Measurements from ENCODE around the gene CDK11B.
A peak's percentile ranks its signal among the peaks of the same experiment; 100 is the strongest.
"Not testable (repeated sequence)": the region's sequence is repeated elsewhere in the genome, so short reads cannot be mapped to it uniquely, and the experiment has no call there.

Gene CDK11B

GRCh38 chr1:1696431-1697357, 37.9 kb upstream of the CDK11B start:
- H3K9me3 ChIP-seq; H3K27ac ChIP-seq; H3K36me3 ChIP-seq; H3K4me3 ChIP-seq (ENCODE audit: low read depth in 1 of 2, low read length in 1 of 2); H3K4me1 ChIP-seq (ENCODE audit: control insufficient read depth in 1 of 2, insufficient read depth in 1 of 2, low read depth in 1 of 2, low read length in 1 of 2); H3K27me3 ChIP-seq: not testable (repeated sequence)

- not testable (repeated sequence) for H3K36me3 ChIP-seq; H3K9me3 ChIP-seq; H3K27me3 ChIP-seq; H3K4me1 ChIP-seq (ENCODE audit: control insufficient read depth in 1 of 2, insufficient read depth in 1 of 2, low read depth in 1 of 2, low read length in 1 of 2)
- Histone ChIP-seq H3K27ac (peak within 1 kb of the TSS; percentile 87), H3K4me3 (ENCODE audit: low read depth in 1 of 2, low read length in 1 of 2) (peak within 1 kb of the TSS; percentile 61 to 82)
These were observed 34.2 kb upstream of the CDK11B start, which contains the start of gene SLC35E2B for GRCh38 chr1:1692714-1693647. Gene SLC35E2B (minus strand): TSS chr1:1692795. CDS start chr1:1676699, 16,096 bp downstream.

GRCh38 chr1:1692324-1692713, 33.5 kb upstream of the CDK11B start:
- not testable (repeated sequence) for H3K36me3 ChIP-seq; H3K27me3 ChIP-seq; H3K9me3 ChIP-seq; H3K4me1 ChIP-seq (ENCODE audit: control insufficient read depth in 1 of 2, insufficient read depth in 1 of 2, low read depth in 1 of 2, low read length in 1 of 2)
- H3K27ac ChIP-seq: peak overlapping the region; percentile 87
- H3K4me3 ChIP-seq (ENCODE audit: low read depth in 1 of 2, low read length in 1 of 2): peak overlapping the region; percentile 61 to 82

- not testable (repeated sequence) for H3K9me3 ChIP-seq; H3K36me3 ChIP-seq; H3K27ac ChIP-seq; H3K4me3 ChIP-seq (ENCODE audit: low read depth in 1 of 2, low read length in 1 of 2); H3K27me3 ChIP-seq
- H3K4me1 ChIP-seq (ENCODE audit: control insufficient read depth in 1 of 2, insufficient read depth in 1 of 2, low read depth in 1 of 2, low read length in 1 of 2): peaks cover 7 to 13% of the 10 kb centered on the region in 2 experiments
These were observed 32.6 kb upstream of the CDK11B start for GRCh38 chr1:1691443-1691842.

GRCh38 chr1:1689526-1689925, 30.7 kb upstream of the CDK11B start:
- not testable (repeated sequence) for H3K36me3 ChIP-seq; H3K9me3 ChIP-seq; H3K4me3 ChIP-seq (ENCODE audit: low read depth in 1 of 2, low read length in 1 of 2); H3K27ac ChIP-seq; H3K27me3 ChIP-seq
- peaks cover 18 to 23% of the 10 kb centered on the region in 2 experiments for H3K4me1 ChIP-seq (ENCODE audit: control insufficient read depth in 1 of 2, insufficient read depth in 1 of 2, low read depth in 1 of 2, low read length in 1 of 2)

GRCh38 chr1:1687846-1688245, 29.0 kb upstream of the CDK11B start:
- Histone ChIP-seq H3K4me3 (ENCODE audit: low read depth in 1 of 2, low read length in 1 of 2) (no peak overlapping the region), H3K4me1 (ENCODE audit: control insufficient read depth in 1 of 2, insufficient read depth in 1 of 2, low read depth in 1 of 2, low read length in 1 of 2) (peaks cover 16 to 18% of the 10 kb centered on the region in 2 experiments), H3K9me3 (no peaks in the 10 kb centered on the region), H3K27me3 (no peaks in the 10 kb centered on the region), H3K36me3 (peaks cover 11% of the 10 kb centered on the region), H3K27ac (no peak overlapping the region)
- no peak for TF ChIP-seq CTCF (IDR thresholded peaks at IDR 0.05)

GRCh38 chr1:1684031-1684681, 25.4 kb upstream of the CDK11B start:
- H3K4me3 ChIP-seq (ENCODE audit: low read depth in 1 of 2, low read length in 1 of 2): no peak overlapping the region
- H3K4me1 ChIP-seq (ENCODE audit: control insufficient read depth in 1 of 2, insufficient read depth in 1 of 2, low read depth in 1 of 2, low read length in 1 of 2): peaks cover 16 to 18% of the 10 kb centered on the region in 2 experiments
- no peak overlapping the region for H3K27ac ChIP-seq
- H3K27me3 ChIP-seq: no peaks in the 10 kb centered on the region
- no peak for TF ChIP-seq CTCF (IDR thresholded peaks at IDR 0.05)
- H3K36me3 ChIP-seq: peaks cover 18% of the 10 kb centered on the region
- no peaks in the 10 kb centered on the region for H3K9me3 ChIP-seq

Data from neutrophil (primary cell).